ENCODE measurements around the gene UQCC3. TPM values are rescaled to one million over a fixed set of nuclear protein-coding genes. Genes with fewer than 3 reads are reported as not detected.

Gene UQCC3, protein sequence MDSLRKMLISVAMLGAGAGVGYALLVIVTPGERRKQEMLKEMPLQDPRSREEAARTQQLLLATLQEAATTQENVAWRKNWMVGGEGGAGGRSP
- total RNA-seq = 1 to 10 TPM; 3.0 to 4.8 TPM
- 10 to 100 TPM in 1 of 2 donors, 1 to 10 TPM in 1; 5.8 to 12.7 TPM for polyA plus RNA-seq
- long read RNA-seq, donor 1, partial matches to known transcripts = 0 of 8 reads
- long read RNA-seq, donor 1, other reads (novel, unspliced or antisense) = 5 of 8 reads
- long read RNA-seq, donor 2, partial matches to known transcripts = 0 of 6 reads
- long read RNA-seq, donor 2, other reads (novel, unspliced or antisense) = 3 of 6 reads

DNA sequence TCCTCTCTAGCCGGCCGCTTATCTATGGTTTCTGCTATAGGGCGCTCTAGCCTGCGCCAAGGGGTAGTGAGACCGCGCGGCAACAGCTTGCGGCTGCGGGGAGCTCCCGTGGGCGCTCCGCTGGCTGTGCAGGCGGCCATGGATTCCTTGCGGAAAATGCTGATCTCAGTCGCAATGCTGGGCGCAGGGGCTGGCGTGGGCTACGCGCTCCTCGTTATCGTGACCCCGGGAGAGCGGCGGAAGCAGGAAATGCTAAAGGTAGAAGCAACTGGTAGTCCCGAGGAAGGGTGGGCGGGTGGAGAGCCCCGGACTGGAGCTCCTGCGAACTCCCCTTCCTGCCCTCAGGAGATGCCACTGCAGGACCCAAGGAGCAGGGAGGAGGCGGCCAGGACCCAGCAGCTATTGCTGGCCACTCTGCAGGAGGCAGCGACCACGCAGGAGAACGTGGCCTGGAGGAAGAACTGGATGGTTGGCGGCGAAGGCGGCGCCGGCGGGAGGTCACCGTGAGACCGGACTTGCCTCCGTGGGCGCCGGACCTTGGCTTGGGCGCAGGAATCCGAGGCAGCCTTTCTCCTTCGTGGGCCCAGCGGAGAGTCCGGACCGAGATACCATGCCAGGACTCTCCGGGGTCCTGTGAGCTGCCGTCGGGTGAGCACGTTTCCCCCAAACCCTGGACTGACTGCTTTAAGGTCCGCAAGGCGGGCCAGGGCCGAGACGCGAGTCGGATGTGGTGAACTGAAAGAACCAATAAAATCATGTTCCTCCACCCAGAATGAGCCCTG, at the start of gene UQCC3, which contains the start of gene LBHD1:
Gene UQCC3 (plus strand): TSS at position 66 of the 782 bp plus-strand sequence. CDS start 73 bp downstream, at position 139.
Gene LBHD1 (minus strand): TSS at position 660 of the 782 bp plus-strand sequence. CDS start 2,236 bp downstream, outside the sequence.
- peaks cover 0 to 3% of the 10 kb centered on the region in 2 donors for H3K36me3 ChIP-seq (ENCODE audit: control insufficient read depth in 1 of 2, insufficient read depth in 2 of 2, low read length in 1 of 2)
- peak within 1 kb of the TSS; percentile 1 to 63 for H3K27ac ChIP-seq (ENCODE audit: low read depth in 1 of 2, low read length in 2 of 2)
- H3K4me1 ChIP-seq (ENCODE audit: control insufficient read depth in 1 of 2, insufficient read depth in 2 of 2, low read length in 2 of 2) = peaks cover 0 to under 1% of the 10 kb centered on the region in 2 donors
- ATAC-seq (ENCODE audit: low FRiP score) (peak; percentile 92), DNase-seq (peak; percentile 82 to 89)
- H3K27me3 ChIP-seq (ENCODE audit: control insufficient read depth in 1 of 2, insufficient read depth in 2 of 2, low read length in 1 of 2) = no peaks in the 10 kb centered on the region
- WGBS, 2 donors = 0 to 1% methylated on average over 59 of the region's 59 CpGs
- intact Hi-C loops (cut with DNase I) = loop anchor here in 1 of 2 donors (5.0 kb wide), 1 partner anchor 36 kb away; the partner anchor contains the start of genes BSCL2 and GNG3
- no peaks in the 10 kb centered on the region for H3K9me3 ChIP-seq (ENCODE audit: control insufficient read depth, low read length)
- peak within 1 kb of the TSS; percentile 61 to 84 for H3K4me3 ChIP-seq (ENCODE audit: low read length in 2 of 2)

DNA sequence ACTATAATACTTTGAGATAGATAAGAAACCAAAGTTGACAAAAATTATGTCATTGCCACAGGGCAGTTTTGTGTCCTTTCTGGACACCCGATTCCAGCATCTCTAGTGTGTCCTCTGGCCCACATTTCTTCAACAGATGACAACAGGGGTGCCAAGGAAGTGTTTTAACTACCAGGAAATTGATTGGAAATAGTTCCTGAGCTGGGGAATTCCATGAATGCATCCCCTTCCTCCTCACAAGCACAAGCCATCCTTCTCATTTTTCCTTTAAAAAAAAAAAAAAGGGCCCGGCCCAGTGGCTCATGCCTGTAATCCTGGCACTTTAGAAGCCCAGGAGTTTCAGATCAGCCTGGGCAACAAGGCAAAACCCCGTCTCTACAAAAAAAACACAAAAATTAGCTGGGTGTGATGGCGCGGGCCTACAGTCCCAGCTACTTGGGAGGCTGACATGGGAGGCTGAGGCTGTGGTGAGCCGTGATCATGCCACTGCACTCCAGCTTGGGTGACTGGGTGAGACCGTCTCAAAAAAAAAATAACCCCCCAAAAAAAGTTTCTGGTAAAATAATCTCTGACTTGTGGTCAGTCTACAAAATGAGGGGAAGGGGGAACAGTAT, 48.9 kb upstream of the UQCC3 start:
- no peak for DNase-seq
- H3K36me3 ChIP-seq (ENCODE audit: control insufficient read depth in 1 of 2, insufficient read depth in 2 of 2, low read length in 1 of 2) = peaks cover 0 to 11% of the 10 kb centered on the region in 2 donors
- intact Hi-C loops (cut with DNase I) = no loop called here
- ATAC-seq (ENCODE audit: low FRiP score) = no peak
- H3K4me3 ChIP-seq (ENCODE audit: low read length in 2 of 2) = no peak overlapping the region
- H3K27me3 ChIP-seq (ENCODE audit: control insufficient read depth in 1 of 2, insufficient read depth in 2 of 2, low read length in 1 of 2) = no peaks in the 10 kb centered on the region
- no peaks in the 10 kb centered on the region for H3K4me1 ChIP-seq (ENCODE audit: control insufficient read depth in 1 of 2, insufficient read depth in 2 of 2, low read length in 2 of 2)
- 78 to 83% methylated on average over 7 of the region's 7 CpGs for WGBS, 2 donors
- peak overlapping the region in 1 of 2 donors; percentile 81 for H3K27ac ChIP-seq (ENCODE audit: low read depth in 1 of 2, low read length in 2 of 2)
- H3K9me3 ChIP-seq (ENCODE audit: control insufficient read depth, low read length) = no peaks in the 10 kb centered on the region

DNA sequence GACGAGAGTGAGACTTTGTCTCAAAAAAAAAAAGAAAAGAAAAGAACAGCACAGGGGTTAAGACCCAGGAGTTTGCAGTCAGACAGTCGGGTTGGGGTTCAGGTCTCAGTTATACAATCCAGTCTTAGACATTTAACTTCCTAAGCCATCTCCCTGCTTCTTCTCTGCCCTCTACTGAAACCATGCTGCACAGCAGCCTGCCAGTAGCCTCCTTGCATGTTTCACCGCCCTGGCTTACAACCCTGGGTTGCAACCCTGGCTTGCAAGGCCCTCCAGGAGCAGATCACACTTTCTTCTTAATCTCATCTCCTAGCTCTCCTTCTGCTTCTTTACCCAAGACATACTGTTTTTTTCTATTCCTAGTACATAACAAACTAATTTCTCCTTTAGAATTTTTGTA, 43.8 kb upstream of the UQCC3 start:
- Histone ChIP-seq H3K36me3 (ENCODE audit: control insufficient read depth in 1 of 2, insufficient read depth in 2 of 2, low read length in 1 of 2) (peaks cover 3 to 30% of the 10 kb centered on the region in 2 donors), H3K4me1 (ENCODE audit: control insufficient read depth in 1 of 2, insufficient read depth in 2 of 2, low read length in 2 of 2) (no peaks in the 10 kb centered on the region), H3K4me3 (ENCODE audit: low read length in 2 of 2) (no peak overlapping the region), H3K9me3 (ENCODE audit: control insufficient read depth, low read length) (no peaks in the 10 kb centered on the region), H3K27ac (ENCODE audit: low read depth in 1 of 2, low read length in 2 of 2) (no peak overlapping the region), H3K27me3 (ENCODE audit: control insufficient read depth in 1 of 2, insufficient read depth in 2 of 2, low read length in 1 of 2) (no peaks in the 10 kb centered on the region)
- DNase-seq = no peak
- intact Hi-C loops (cut with DNase I) = no loop called here
- no peak for ATAC-seq (ENCODE audit: low FRiP score)
- WGBS, 2 donors = 76 to 81% methylated on average over 3 of the region's 3 CpGs

DNA sequence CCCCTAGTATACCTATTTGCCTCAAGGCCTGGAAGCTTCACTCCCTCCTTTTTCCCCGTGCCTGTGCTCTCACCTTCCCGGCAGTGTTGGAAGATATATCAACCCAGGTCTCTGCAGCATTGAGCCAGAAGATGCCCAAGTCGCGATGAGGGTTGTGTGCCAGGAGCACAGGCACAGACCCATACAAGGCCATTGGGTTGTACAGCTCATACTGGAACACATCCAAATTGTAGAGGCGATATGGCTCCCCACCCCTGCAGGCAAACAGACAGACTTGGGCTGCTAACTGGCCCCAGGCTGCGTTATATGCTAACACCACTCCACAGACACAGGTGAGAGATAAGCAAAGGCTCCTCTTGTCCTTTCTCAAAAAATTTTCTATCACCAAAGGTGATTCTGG, 39.0 kb upstream of the UQCC3 start:
- no peak overlapping the region for H3K27ac ChIP-seq (ENCODE audit: low read depth in 1 of 2, low read length in 2 of 2)
- ATAC-seq (ENCODE audit: low FRiP score) (no peak), DNase-seq (no peak)
- H3K4me3 ChIP-seq (ENCODE audit: low read length in 2 of 2) = no peak overlapping the region
- H3K27me3 ChIP-seq (ENCODE audit: control insufficient read depth in 1 of 2, insufficient read depth in 2 of 2, low read length in 1 of 2) = no peaks in the 10 kb centered on the region
- peaks cover 3 to 23% of the 10 kb centered on the region in 2 donors for H3K36me3 ChIP-seq (ENCODE audit: control insufficient read depth in 1 of 2, insufficient read depth in 2 of 2, low read length in 1 of 2)
- no peaks in the 10 kb centered on the region for H3K9me3 ChIP-seq (ENCODE audit: control insufficient read depth, low read length)
- intact Hi-C loops (cut with DNase I) = no loop called here
- WGBS, 2 donors = 80 to 85% methylated on average over 6 of the region's 6 CpGs
- H3K4me1 ChIP-seq (ENCODE audit: control insufficient read depth in 1 of 2, insufficient read depth in 2 of 2, low read length in 2 of 2) = no peaks in the 10 kb centered on the region

DNA sequence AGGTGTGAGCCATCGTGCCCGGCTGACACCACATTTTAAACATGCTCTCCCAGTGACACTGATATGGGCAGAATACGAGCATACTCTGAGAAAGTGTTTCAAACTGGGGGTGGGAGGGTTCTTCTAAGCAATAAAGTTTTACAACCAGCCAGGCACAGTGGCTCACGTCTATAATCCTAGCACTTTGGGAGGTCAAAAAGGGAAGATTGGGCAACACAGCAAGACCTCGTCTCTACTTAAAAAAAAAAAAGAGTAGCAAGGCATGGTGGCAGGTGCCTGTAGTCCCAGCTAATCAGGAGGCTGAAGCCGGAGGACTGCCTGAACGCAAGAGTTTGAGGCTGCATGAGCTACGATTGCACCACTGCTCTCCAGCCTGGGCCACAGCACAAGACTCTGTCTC, 27.3 kb upstream of the UQCC3 start:
- no peak overlapping the region for H3K27ac ChIP-seq (ENCODE audit: low read depth in 1 of 2, low read length in 2 of 2)

DNA sequence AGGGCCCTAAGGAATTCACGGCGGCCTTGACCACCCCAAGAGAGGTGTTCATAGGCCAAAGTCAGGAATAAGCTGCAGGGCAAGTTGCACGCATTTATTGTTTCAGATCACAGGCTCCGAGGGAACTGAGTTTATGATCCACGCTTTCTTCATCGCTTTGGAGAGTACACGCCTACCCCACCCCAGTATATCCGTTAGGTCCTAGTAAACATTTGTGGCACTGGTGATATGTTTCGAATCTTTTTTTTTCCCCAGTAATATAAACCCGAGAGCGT, 25.9 kb upstream of the UQCC3 start:
- Histone ChIP-seq H3K27ac (ENCODE audit: low read depth in 1 of 2, low read length in 2 of 2) (no peak overlapping the region), H3K36me3 (ENCODE audit: control insufficient read depth in 1 of 2, insufficient read depth in 2 of 2, low read length in 1 of 2) (no peaks in the 10 kb centered on the region), H3K4me1 (ENCODE audit: control insufficient read depth in 1 of 2, insufficient read depth in 2 of 2, low read length in 2 of 2) (no peaks in the 10 kb centered on the region), H3K4me3 (ENCODE audit: low read length in 2 of 2) (peak overlapping the region in 1 of 2 donors; percentile 87), H3K27me3 (ENCODE audit: control insufficient read depth in 1 of 2, insufficient read depth in 2 of 2, low read length in 1 of 2) (no peaks in the 10 kb centered on the region), H3K9me3 (ENCODE audit: control insufficient read depth, low read length) (no peaks in the 10 kb centered on the region)
- DNase-seq (no peak), ATAC-seq (ENCODE audit: low FRiP score) (no peak)
- WGBS, 2 donors = 13 to 17% methylated on average over 11 of the region's 11 CpGs
- intact Hi-C loops (cut with DNase I) = no loop called here

More for the DNA sequence above, 27.3 kb upstream of the UQCC3 start:
- H3K4me3 ChIP-seq (ENCODE audit: low read length in 2 of 2) = no peak overlapping the region
- ATAC-seq (ENCODE audit: low FRiP score) (no peak), DNase-seq (no peak)
- H3K27me3 ChIP-seq (ENCODE audit: control insufficient read depth in 1 of 2, insufficient read depth in 2 of 2, low read length in 1 of 2) = no peaks in the 10 kb centered on the region
- no peaks in the 10 kb centered on the region for H3K9me3 ChIP-seq (ENCODE audit: control insufficient read depth, low read length)
- 80 to 84% methylated on average over 8 of the region's 8 CpGs for WGBS, 2 donors
- H3K36me3 ChIP-seq (ENCODE audit: control insufficient read depth in 1 of 2, insufficient read depth in 2 of 2, low read length in 1 of 2) = peaks cover 2 to 3% of the 10 kb centered on the region in 2 donors
- H3K4me1 ChIP-seq (ENCODE audit: control insufficient read depth in 1 of 2, insufficient read depth in 2 of 2, low read length in 2 of 2) = no peaks in the 10 kb centered on the region
- intact Hi-C loops (cut with DNase I) = no loop called here

DNA sequence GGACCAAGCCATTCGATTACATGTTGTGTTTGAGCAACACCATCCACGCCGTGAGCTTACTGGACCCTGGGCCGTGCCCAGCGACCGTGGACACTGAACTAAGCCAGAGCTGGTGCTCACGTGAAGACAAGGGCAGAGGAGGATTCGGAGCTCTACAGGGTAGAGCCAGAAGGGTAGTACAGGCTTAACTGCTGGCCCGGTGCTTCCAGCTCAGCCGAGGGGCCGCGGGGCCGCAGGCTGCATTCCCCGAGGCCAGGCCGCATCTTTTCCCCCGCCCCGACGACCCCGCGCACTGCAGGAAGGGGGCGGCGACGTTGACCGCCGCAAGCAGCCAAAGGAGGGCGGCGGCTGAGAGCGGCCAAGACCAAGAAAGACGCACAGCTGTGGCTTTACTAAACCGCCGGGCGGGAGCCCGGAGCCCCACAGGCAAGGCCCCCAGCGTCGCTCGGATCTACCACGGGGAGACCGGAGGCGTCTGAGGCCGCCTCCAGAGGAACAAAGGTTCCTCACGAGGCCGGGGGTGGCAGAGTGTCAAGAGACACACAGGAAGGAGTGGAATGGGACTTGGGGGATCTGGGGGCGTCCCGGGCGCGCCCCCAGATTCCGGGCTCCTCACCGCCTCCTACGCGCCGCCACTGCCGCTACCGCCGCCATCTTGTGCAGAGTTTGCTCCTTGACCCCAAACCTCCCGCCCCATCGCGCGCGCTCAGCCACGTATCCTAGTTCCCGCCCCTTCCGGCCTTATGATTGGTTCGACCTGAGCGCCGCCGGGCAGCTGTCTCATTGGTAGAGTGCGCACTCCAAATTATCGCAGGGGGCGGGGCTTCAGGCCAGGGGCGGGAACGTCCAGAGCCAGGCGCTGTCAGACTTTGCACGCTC, 25.3 kb upstream of the UQCC3 start, which contains the start of gene GANAB:
Gene GANAB (minus strand): TSS at position 668 of the 879 bp plus-strand sequence. CDS start 14 bp downstream, at position 654.
- peak within 1 kb of the TSS; percentile 80 to 81 for H3K27ac ChIP-seq (ENCODE audit: low read depth in 1 of 2, low read length in 2 of 2)
- H3K4me1 ChIP-seq (ENCODE audit: control insufficient read depth in 1 of 2, insufficient read depth in 2 of 2, low read length in 2 of 2) = no peaks in the 10 kb centered on the region
- H3K27me3 ChIP-seq (ENCODE audit: control insufficient read depth in 1 of 2, insufficient read depth in 2 of 2, low read length in 1 of 2) = no peaks in the 10 kb centered on the region
- no peaks in the 10 kb centered on the region for H3K36me3 ChIP-seq (ENCODE audit: control insufficient read depth in 1 of 2, insufficient read depth in 2 of 2, low read length in 1 of 2)
- H3K9me3 ChIP-seq (ENCODE audit: control insufficient read depth, low read length) = no peaks in the 10 kb centered on the region
- WGBS, 2 donors = 0 to 1% methylated on average over 71 to 73 of the region's 73 CpGs
- H3K4me3 ChIP-seq (ENCODE audit: low read length in 2 of 2) = peak within 1 kb of the TSS; percentile 74 to 87
- intact Hi-C loops (cut with DNase I) = no loop called here
- DNase-seq = peak; percentile 100
- peak; percentile 99 for ATAC-seq (ENCODE audit: low FRiP score)
